ENCODE data around the gene WDFY3.
"Not testable (repeated sequence)": the region's sequence is repeated elsewhere in the genome, so short reads cannot be mapped to it uniquely, and the experiment has no call there.

The WDFY3 gene

DNA sequence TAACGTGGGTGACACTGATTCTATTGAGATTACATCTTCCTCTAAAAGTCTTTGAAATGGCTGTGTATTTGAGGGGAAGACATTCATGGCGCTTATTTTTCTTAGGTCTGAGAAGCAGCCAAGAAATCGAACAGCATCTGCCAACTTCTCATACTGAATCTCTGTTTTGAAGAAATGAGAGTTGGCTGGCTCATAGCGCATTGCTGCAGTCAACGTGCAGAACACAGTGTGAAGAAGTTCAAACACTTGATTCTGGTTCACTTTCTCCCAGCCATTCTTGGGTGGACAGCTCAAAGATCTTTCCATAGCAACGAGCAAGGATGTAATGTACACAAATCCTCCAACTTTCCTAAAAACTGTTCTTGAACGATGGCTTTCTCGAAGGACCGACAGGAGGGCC is 156.5 kb downstream of the WDFY3 start:
- Histone ChIP-seq H2AFZ (ENCODE audit: low read depth) (no peak overlapping the region), H3K27me3 (ENCODE audit: insufficient read depth, low read depth) (no peaks in the 10 kb centered on the region), H3K4me3 (IDR thresholded peaks at IDR 0.05; ENCODE audit: insufficient read depth, low read depth, low read length) (no peak overlapping the region), H3K79me2 (ENCODE audit: insufficient read depth, low read depth) (no peaks in the 10 kb centered on the region), H4K20me1 (ENCODE audit: insufficient read depth) (no peaks in the 10 kb centered on the region), H3K4me2 (no peak overlapping the region), H3K9ac (no peak overlapping the region), H3K4me1 (ENCODE audit: low read depth, poor library complexity, severe bottlenecking) (peaks cover 4% of the 10 kb centered on the region), H3K36me3 (ENCODE audit: insufficient read depth) (no peaks in the 10 kb centered on the region), H3K27ac (no peak overlapping the region)
- TF ChIP-seq, protein P1, sequence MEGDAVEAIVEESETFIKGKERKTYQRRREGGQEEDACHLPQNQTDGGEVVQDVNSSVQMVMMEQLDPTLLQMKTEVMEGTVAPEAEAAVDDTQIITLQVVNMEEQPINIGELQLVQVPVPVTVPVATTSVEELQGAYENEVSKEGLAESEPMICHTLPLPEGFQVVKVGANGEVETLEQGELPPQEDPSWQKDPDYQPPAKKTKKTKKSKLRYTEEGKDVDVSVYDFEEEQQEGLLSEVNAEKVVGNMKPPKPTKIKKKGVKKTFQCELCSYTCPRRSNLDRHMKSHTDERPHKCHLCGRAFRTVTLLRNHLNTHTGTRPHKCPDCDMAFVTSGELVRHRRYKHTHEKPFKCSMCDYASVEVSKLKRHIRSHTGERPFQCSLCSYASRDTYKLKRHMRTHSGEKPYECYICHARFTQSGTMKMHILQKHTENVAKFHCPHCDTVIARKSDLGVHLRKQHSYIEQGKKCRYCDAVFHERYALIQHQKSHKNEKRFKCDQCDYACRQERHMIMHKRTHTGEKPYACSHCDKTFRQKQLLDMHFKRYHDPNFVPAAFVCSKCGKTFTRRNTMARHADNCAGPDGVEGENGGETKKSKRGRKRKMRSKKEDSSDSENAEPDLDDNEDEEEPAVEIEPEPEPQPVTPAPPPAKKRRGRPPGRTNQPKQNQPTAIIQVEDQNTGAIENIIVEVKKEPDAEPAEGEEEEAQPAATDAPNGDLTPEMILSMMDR (conservative IDR thresholded peaks at IDR 0.05; ENCODE audit: low read depth, low read length) = no peak

DNA sequence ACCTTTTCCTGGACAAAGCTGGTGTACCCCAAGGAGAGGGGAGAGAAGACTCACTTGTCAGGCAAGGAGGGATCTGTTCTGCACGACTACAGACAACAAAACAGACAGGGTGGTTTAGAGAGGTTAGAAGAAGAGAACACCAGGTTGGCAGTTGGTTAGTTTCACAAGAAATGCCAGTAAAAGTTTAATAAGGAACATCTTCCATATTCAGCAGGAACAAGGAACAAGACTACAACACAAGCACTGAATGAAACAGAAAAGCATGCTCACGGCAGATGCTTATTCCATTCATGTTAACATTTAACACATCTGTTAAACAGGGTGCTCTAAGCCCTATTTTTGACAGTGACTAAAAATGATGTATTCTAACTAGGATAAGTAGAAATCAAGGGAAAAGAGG is 158.2 kb downstream of the WDFY3 start:
- no peaks in the 10 kb centered on the region for H3K27me3 ChIP-seq (ENCODE audit: insufficient read depth, low read depth)
- H3K4me1 ChIP-seq (ENCODE audit: low read depth, poor library complexity, severe bottlenecking) = peaks cover 3% of the 10 kb centered on the region
- H3K9ac ChIP-seq = no peak overlapping the region
- no peak overlapping the region for H3K4me3 ChIP-seq (IDR thresholded peaks at IDR 0.05; ENCODE audit: insufficient read depth, low read depth, low read length)
- no peaks in the 10 kb centered on the region for H3K36me3 ChIP-seq (ENCODE audit: insufficient read depth)
- H4K20me1 ChIP-seq (ENCODE audit: insufficient read depth) = no peaks in the 10 kb centered on the region
- H3K27ac ChIP-seq = no peak overlapping the region
- H3K79me2 ChIP-seq (ENCODE audit: insufficient read depth, low read depth) = no peaks in the 10 kb centered on the region
- H3K4me2 ChIP-seq = no peak overlapping the region
- H2AFZ ChIP-seq (ENCODE audit: low read depth) = no peak overlapping the region
- TF ChIP-seq, protein P1 (conservative IDR thresholded peaks at IDR 0.05; ENCODE audit: low read depth, low read length) = no peak

DNA sequence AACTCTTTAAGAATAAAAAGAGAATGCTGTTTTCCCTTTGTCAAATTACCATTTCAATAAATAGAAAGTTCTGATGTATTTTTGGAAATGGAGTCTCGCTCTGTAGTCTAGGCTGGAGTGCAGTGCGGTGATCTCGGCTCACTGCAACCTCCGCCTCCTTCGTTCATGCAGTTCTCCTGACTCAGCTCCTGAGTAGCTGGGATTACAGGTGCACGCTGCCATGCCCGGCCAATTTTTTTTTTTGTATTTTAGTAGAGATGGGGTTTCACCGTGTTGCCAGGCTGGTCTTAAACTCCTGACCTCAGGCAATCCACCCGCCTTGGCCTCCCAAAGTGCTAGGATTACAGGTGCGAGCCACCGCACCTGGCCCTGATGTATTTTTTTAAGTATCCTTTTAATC is 159.9 kb downstream of the WDFY3 start:
- not testable (repeated sequence) for H3K27ac ChIP-seq; H3K4me2 ChIP-seq; H4K20me1 ChIP-seq (ENCODE audit: insufficient read depth); H3K4me3 ChIP-seq (IDR thresholded peaks at IDR 0.05; ENCODE audit: insufficient read depth, low read depth, low read length); H3K79me2 ChIP-seq (ENCODE audit: insufficient read depth, low read depth); H3K4me1 ChIP-seq (ENCODE audit: low read depth, poor library complexity, severe bottlenecking); H3K27me3 ChIP-seq (ENCODE audit: insufficient read depth, low read depth); H3K36me3 ChIP-seq (ENCODE audit: insufficient read depth); H2AFZ ChIP-seq (ENCODE audit: low read depth); H3K9ac ChIP-seq

DNA sequence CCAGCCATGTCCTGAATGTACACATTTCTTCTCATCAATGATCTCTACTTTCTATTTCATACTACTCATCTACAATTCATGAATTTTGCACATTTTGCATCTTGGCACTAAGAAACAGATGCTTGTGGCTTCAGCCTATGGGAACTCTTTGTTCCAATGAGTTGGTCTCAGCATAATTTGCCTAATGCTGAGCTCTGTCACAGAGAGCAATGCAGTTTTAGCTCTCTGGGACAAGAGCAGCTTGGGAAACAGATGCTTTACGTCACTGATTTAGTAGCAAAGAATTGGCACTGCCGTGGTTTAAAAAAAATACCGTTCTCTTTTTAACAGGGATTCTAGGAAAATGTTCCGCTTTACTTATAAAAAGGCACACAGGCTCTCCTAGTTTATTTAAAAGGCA is 162.4 kb downstream of the WDFY3 start:
- no peak overlapping the region for H3K4me2 ChIP-seq
- H3K36me3 ChIP-seq (ENCODE audit: insufficient read depth) = no peaks in the 10 kb centered on the region

DNA sequence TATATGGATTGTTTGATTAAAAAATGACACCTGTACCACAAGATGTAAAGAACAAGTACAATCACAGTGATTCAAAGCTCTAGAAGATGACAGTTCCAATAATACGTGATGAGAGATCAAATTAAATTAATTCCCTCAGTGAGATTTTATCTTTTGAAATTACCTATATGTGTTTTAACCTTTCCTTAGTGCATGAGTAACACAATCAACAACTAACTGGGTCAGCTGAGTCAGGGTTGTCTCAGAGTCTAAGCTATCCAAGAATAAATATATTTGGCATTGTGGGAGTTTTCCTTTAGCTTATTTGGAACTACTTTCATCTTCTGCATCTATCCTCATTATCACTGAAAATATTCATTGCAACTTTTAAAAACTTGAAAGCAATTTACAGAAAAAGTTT is 162.8 kb downstream of the WDFY3 start:
- Histone ChIP-seq H4K20me1 (ENCODE audit: insufficient read depth) (no peaks in the 10 kb centered on the region), H3K4me3 (IDR thresholded peaks at IDR 0.05; ENCODE audit: insufficient read depth, low read depth, low read length) (no peak overlapping the region), H2AFZ (ENCODE audit: low read depth) (no peak overlapping the region), H3K4me1 (ENCODE audit: low read depth, poor library complexity, severe bottlenecking) (no peaks in the 10 kb centered on the region), H3K27ac (no peak overlapping the region), H3K36me3 (ENCODE audit: insufficient read depth) (no peaks in the 10 kb centered on the region), H3K9ac (no peak overlapping the region), H3K27me3 (ENCODE audit: insufficient read depth, low read depth) (no peaks in the 10 kb centered on the region), H3K79me2 (ENCODE audit: insufficient read depth, low read depth) (no peaks in the 10 kb centered on the region), H3K4me2 (no peak overlapping the region)
- TF ChIP-seq, protein P1 (conservative IDR thresholded peaks at IDR 0.05; ENCODE audit: low read depth, low read length) = no peak

More for the DNA sequence above, 162.4 kb downstream of the WDFY3 start:
- no peaks in the 10 kb centered on the region for H3K4me1 ChIP-seq (ENCODE audit: low read depth, poor library complexity, severe bottlenecking)
- no peak overlapping the region for H3K9ac ChIP-seq
- H3K27me3 ChIP-seq (ENCODE audit: insufficient read depth, low read depth) = no peaks in the 10 kb centered on the region
- H3K79me2 ChIP-seq (ENCODE audit: insufficient read depth, low read depth) = no peaks in the 10 kb centered on the region
- H3K4me3 ChIP-seq (IDR thresholded peaks at IDR 0.05; ENCODE audit: insufficient read depth, low read depth, low read length) = no peak overlapping the region
- no peak overlapping the region for H2AFZ ChIP-seq (ENCODE audit: low read depth)
- H4K20me1 ChIP-seq (ENCODE audit: insufficient read depth) = no peaks in the 10 kb centered on the region
- H3K27ac ChIP-seq = no peak overlapping the region
- TF ChIP-seq, protein P1 (conservative IDR thresholded peaks at IDR 0.05; ENCODE audit: low read depth, low read length) = no peak

All from KMS-11 (cell line).